Measurements from ENCODE around the gene A2M. TPM values are rescaled to one million over a fixed set of nuclear protein-coding genes. Genes with fewer than 3 reads are reported as not detected.

Gene A2M
- total and polyA plus RNA-seq, 2 donors (not counting 3 experiments of a cell fraction or from before 2014, with no cell fraction given), result 11.5 to 16.9 TPM

- dilution Hi-C loops (cut with MboI; ENCODE audit: extremely low pct_ligation_motif_present, low sequenced_read_pairs), result no loop called here
- POLR2A ChIA-PET, result no interaction called here
- no peak for FAIRE-seq
These were observed 75.1 kb downstream of the A2M start for GRCh38 chr12:9040484-9041186.

More at GRCh38 chr12:9040484-9041186, 75.1 kb downstream of the A2M start:
- DNase-seq (ENCODE audit: low read depth, low spot score), result no peak
- Histone ChIP-seq H3K79me2 (ENCODE audit: control insufficient read depth, insufficient read depth, low read length) (no peaks in the 10 kb centered on the region), H2AFZ (ENCODE audit: low read depth, low read length) (no peak overlapping the region), H3K27ac (ENCODE audit: insufficient read depth, low read depth, low read length) (no peak overlapping the region), H3K36me3 (ENCODE audit: control insufficient read depth in 2 of 2, extremely low read depth in 1 of 2, insufficient read depth in 2 of 2, low read length in 2 of 2) (no peaks in the 10 kb centered on the region), H3K4me1 (ENCODE audit: control insufficient read depth, extremely low read depth, insufficient read depth, low read length) (no peaks in the 10 kb centered on the region), H3K9ac (replicated peaks; ENCODE audit: extremely low read depth, insufficient read depth, low read length) (no peak overlapping the region), H3K27me3 (ENCODE audit: control insufficient read depth in 2 of 2, insufficient read depth in 2 of 2, low read length in 2 of 2) (peaks cover 7 to 10% of the 10 kb centered on the region in 2 experiments), H3K4me3 (replicated peaks in 1 of 3; ENCODE audit: insufficient read depth in 1 of 3, low read depth in 1 of 3, low read length in 3 of 3) (no peak overlapping the region), H4K20me1 (replicated peaks; ENCODE audit: control insufficient read depth, extremely low read depth, insufficient read depth, low read length) (no peaks in the 10 kb centered on the region), H3K4me2 (ENCODE audit: insufficient read depth, low read length) (no peak overlapping the region), H3K9me1 (replicated peaks; ENCODE audit: control insufficient read depth, extremely low read depth, insufficient read depth, low read length) (no peaks in the 10 kb centered on the region), H3K9me3 (replicated peaks; ENCODE audit: control insufficient read depth, insufficient read depth, low read length) (no peaks in the 10 kb centered on the region)
- intact Hi-C loops (cut with micrococcal nuclease), result no loop called here
- CTCF ChIA-PET, result interaction anchor here (1.5 to 2.6 kb wide), 5 partner anchors 9 to 497 kb away, joined by 6 to 20 read pairs (median 7); partner anchors contain the start of gene M6PR
- TF ChIP-seq MAX (IDR thresholded peaks at IDR 0.05; ENCODE audit: insufficient read depth, insufficient read length) (no peak), MYC (IDR thresholded peaks at IDR 0.05; ENCODE audit: low read depth, low read length) (no peak), POLR2A (IDR thresholded peaks at IDR 0.05; ENCODE audit: low read depth, low read length) (no peak), JUN (IDR thresholded peaks at IDR 0.05; ENCODE audit: borderline replicate concordance, insufficient read depth, insufficient read length, low read depth) (no peak), POLR2AphosphoS5 (IDR thresholded peaks at IDR 0.05; ENCODE audit: insufficient read depth, low read depth, low read length) (no peak), EZH2 (IDR thresholded peaks at IDR 0.05; ENCODE audit: borderline replicate concordance, low read depth, low read length, severe bottlenecking) (no peak), GATA2 (IDR thresholded peaks at IDR 0.05; ENCODE audit: insufficient read depth, insufficient read length, low read depth, low read length) (no peak)
- TF ChIP-seq, protein P1, sequence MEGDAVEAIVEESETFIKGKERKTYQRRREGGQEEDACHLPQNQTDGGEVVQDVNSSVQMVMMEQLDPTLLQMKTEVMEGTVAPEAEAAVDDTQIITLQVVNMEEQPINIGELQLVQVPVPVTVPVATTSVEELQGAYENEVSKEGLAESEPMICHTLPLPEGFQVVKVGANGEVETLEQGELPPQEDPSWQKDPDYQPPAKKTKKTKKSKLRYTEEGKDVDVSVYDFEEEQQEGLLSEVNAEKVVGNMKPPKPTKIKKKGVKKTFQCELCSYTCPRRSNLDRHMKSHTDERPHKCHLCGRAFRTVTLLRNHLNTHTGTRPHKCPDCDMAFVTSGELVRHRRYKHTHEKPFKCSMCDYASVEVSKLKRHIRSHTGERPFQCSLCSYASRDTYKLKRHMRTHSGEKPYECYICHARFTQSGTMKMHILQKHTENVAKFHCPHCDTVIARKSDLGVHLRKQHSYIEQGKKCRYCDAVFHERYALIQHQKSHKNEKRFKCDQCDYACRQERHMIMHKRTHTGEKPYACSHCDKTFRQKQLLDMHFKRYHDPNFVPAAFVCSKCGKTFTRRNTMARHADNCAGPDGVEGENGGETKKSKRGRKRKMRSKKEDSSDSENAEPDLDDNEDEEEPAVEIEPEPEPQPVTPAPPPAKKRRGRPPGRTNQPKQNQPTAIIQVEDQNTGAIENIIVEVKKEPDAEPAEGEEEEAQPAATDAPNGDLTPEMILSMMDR (IDR thresholded peaks at IDR 0.05; ENCODE audit: extremely low read depth in 1 of 2, insufficient read depth in 1 of 2, low read depth in 1 of 2, low read length in 2 of 2), result no peak
- no TSS peak for BruUV-seq (replicated peaks)
